Measurements from ENCODE around the gene ATF6B. TPM values are rescaled to one million over a fixed set of nuclear protein-coding genes. Genes with fewer than 3 reads are reported as not detected.

ATF6B gene
- total RNA-seq, 1 experiment from 2014 or later, result 45.3 TPM

DNA sequence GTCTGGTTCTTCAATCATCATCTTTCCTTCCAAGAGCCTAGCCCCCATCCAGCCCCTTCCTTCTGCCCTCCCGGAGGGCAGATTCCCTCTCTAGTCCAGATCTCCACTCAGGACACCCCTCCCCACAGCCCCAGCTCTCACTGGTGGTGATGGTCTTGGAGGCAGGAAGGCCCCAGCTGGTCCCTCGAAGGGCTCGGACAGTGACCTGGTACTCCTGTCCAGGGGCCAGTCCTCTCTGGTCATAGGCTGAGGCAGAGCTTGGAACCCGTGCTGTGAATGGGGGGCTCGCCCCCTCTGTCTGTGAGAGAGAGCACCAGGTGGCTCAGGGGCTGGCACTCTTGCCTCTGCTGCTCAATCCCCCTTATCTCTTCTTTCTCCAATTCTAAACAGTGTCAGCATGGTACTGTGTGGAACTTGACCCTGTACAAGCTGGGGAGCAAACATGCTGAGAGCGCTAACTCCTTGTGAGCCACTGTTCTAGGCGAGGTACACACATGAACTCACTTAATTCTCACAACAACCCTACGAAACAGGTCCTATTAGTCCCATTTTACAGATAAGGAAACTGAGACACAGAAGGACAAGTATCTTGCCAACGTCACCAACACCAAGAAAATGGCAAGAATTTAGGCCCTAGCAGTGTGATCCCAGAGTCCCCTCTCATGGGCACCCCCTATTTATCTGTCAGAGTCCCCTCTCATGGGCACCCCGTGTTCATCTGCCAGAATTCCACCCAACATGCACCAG, 38.8 kb downstream of the ATF6B start:
- Histone ChIP-seq H2BK5ac (ENCODE audit: insufficient read length, low read length) (no peak overlapping the region), H2BK12ac (ENCODE audit: insufficient read length, low read depth, low read length) (no peak overlapping the region), H3K4me2 (ENCODE audit: insufficient read depth, insufficient read length, low read length) (no peak overlapping the region), H2BK120ac (ENCODE audit: low read depth, low read length, poor library complexity, severe bottlenecking) (no peak overlapping the region), H3K9ac (ENCODE audit: extremely low read depth, insufficient read length, low read length) (no peak overlapping the region), H3K27me3 (ENCODE audit: insufficient read depth, low read length) (no peaks in the 10 kb centered on the region; the same call in 1 of the 2 replicates), H2BK15ac (ENCODE audit: low read depth, low read length) (no peak overlapping the region), H4K20me1 (ENCODE audit: control insufficient read depth, insufficient read depth, insufficient read length) (no peaks in the 10 kb centered on the region), H3K27ac (ENCODE audit: insufficient read length, low read depth, low read length) (no peak overlapping the region), H4K8ac (replicated peaks; ENCODE audit: insufficient read length, low read depth, low read length) (no peak overlapping the region), H4K91ac (ENCODE audit: insufficient read length, low read depth, low read length) (no peak overlapping the region), H3K14ac (ENCODE audit: insufficient read depth, low read length) (no peak overlapping the region), H3K4ac (ENCODE audit: low read depth, low read length) (no peak overlapping the region), H3K79me2 (ENCODE audit: insufficient read depth, low read length) (no peaks in the 10 kb centered on the region), H3K4me1 (ENCODE audit: insufficient read depth, low read length) (no peaks in the 10 kb centered on the region), H3T11ph (ENCODE audit: low read length) (no peak overlapping the region), H2AFZ (ENCODE audit: low read length) (no peak overlapping the region), H3K23ac (ENCODE audit: insufficient read length, low read depth, low read length) (no peak overlapping the region), H3K56ac (ENCODE audit: insufficient read length, low read depth, low read length) (no peak overlapping the region), H3K79me1 (ENCODE audit: insufficient read depth, low read depth, low read length, poor library complexity, severe bottlenecking) (no peaks in the 10 kb centered on the region), H4K5ac (ENCODE audit: insufficient read length, low read depth, low read length) (no peak overlapping the region), H3K23me2 (ENCODE audit: insufficient read length, low read depth, low read length, poor library complexity, severe bottlenecking) (peaks cover 3% of the 10 kb centered on the region), H3K9me3 (ENCODE audit: control insufficient read depth, low read depth, low read length) (no peaks in the 10 kb centered on the region), H2AK5ac (ENCODE audit: insufficient read length, low read length) (no peak overlapping the region), H2BK20ac (ENCODE audit: low read depth, low read length, poor library complexity, severe bottlenecking) (no peak overlapping the region), H3K18ac (ENCODE audit: insufficient read length, low read depth, low read length) (no peak overlapping the region)
- WGBS (ENCODE audit: extremely low coverage, insufficient read length, low lambda C conversion rate), result no CpG with 5 or more reads among the region's 10 CpGs
- Mint-ChIP-seq H3K36me3 (ENCODE audit: insufficient read depth in 1 of 3, low read depth in 3 of 3) (no peaks in the 10 kb centered on the region; a peak in 1 of 7 replicates), H3K27ac (no peak overlapping the region; a peak in 1 of 7 replicates), H3K4me3 (peak overlapping the region in 1 of 2 experiments; percentile 17; a peak in 2 of 5 replicates), H3K9me3 (no peaks in the 10 kb centered on the region), H3K4me1 (peaks cover 12 to 25% of the 10 kb centered on the region in 2 experiments), H3K27me3 (ENCODE audit: low read depth) (peaks cover 23% of the 10 kb centered on the region)
- DNase-seq, result no peak
- TF ChIP-seq, protein P1, sequence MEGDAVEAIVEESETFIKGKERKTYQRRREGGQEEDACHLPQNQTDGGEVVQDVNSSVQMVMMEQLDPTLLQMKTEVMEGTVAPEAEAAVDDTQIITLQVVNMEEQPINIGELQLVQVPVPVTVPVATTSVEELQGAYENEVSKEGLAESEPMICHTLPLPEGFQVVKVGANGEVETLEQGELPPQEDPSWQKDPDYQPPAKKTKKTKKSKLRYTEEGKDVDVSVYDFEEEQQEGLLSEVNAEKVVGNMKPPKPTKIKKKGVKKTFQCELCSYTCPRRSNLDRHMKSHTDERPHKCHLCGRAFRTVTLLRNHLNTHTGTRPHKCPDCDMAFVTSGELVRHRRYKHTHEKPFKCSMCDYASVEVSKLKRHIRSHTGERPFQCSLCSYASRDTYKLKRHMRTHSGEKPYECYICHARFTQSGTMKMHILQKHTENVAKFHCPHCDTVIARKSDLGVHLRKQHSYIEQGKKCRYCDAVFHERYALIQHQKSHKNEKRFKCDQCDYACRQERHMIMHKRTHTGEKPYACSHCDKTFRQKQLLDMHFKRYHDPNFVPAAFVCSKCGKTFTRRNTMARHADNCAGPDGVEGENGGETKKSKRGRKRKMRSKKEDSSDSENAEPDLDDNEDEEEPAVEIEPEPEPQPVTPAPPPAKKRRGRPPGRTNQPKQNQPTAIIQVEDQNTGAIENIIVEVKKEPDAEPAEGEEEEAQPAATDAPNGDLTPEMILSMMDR (conservative IDR thresholded peaks at IDR 0.05), result no peak

Measured in H9 (cell line).